HCT116 (cell line): ENCODE measurements around the gene HECTD2. TPM values are rescaled to one million over a fixed set of nuclear protein-coding genes. Genes with fewer than 3 reads are reported as not detected.

Source experiments
- ATAC-seq: fragments of 200-7000 bp; cut with Tn5 transposase; 2 replicates; pipeline ENCODE4 v1.9.1; 2020; ENCODE audit warnings: mild to moderate bottlenecking, moderate library complexity
- BruUV-seq: library from RNA; stranded (reverse); fragments of 400-500 nt; replicated peaks from 2 replicates; lab custom pipeline; 2021; lab: Mats Ljungman, UMichigan
- CTCF ChIA-PET: fragments of 300-600 bp; sonication (Branson Sonifier 250); formaldehyde crosslinking; loops from one replicate; lab custom pipeline; 2021; ENCODE audit warnings: antibody characterized with exemption; lab: Charles Lee
- POLR2A ChIA-PET: fragments of 300-600, 350-600 bp; sonication (Branson Sonifier 250); formaldehyde crosslinking; loops from one replicate; lab custom pipeline; 2021; ENCODE audit warnings: antibody characterized with exemption; lab: Charles Lee
- RAD21 ChIA-PET, 2 experiments: fragments of 300-600 bp; sonication (Branson Sonifier 250); formaldehyde crosslinking; loops; one replicate each; lab custom pipeline; 2023; ENCODE audit warnings: low total read pairs in 2 of 2; ENCODE audit not compliant: uncharacterized antibody in 2 of 2, unreplicated experiment in 2 of 2, low non-redundant PET in 1 of 2; lab: Charles Lee
- DNase-seq: peaks from one replicate; pipeline ENCODE4 v3.0.0-alpha.2; 2010; ENCODE audit warnings: low read depth, low spot score
- H2AFZ ChIP-seq: fragments of 200-600 bp; shearing (Covaris generic), sonication (generic); 2 replicates; pipeline ENCODE4 v1.6.1; 2017; ENCODE audit warnings: low read depth, mixed run types, mixed read lengths, antibody characterized with exemption, low read length; ENCODE audit not compliant: poor library complexity, severe bottlenecking
- H3K27ac ChIP-seq: 2 replicates; pipeline ENCODE4 v1.5.1; 2012; ENCODE audit warnings: low read depth, low read length
- H3K27me3 ChIP-seq: fragments of 200-600 bp; sonication (generic); 2 replicates; pipeline ENCODE4 v1.6.1; 2016; ENCODE audit warnings: mixed run types, low read length, mixed read lengths; ENCODE audit not compliant: insufficient read depth
- H3K36me3 ChIP-seq, 2 experiments: fragments of 200-500 bp in 1 of 2; fragments of 200-600 bp in 1 of 2; sonication (Bioruptor generic) in 1 of 2; sonication (generic) in 1 of 2; 2 replicates each; pipeline versions ENCODE4 v1.5.1 to v1.6.1; 2014 to 2016; ENCODE audit warnings: low read length in 2 of 2, inconsistent platforms in 1 of 2, mixed read lengths in 1 of 2, mixed run types in 1 of 2; ENCODE audit not compliant: insufficient read depth in 2 of 2, control insufficient read depth in 1 of 2
- H3K4me1 ChIP-seq, 2 experiments: fragments of 200-600 bp in 1 of 2; sonication (generic) in 1 of 2; 2 replicates each; pipeline versions ENCODE4 v1.5.1 to v1.6.1; 2012 to 2017; ENCODE audit warnings: low read length in 2 of 2, inconsistent platforms in 1 of 2, mild to moderate bottlenecking in 1 of 2, mixed read lengths in 1 of 2, mixed run types in 1 of 2, moderate library complexity in 1 of 2; ENCODE audit not compliant: insufficient read depth in 2 of 2, control insufficient read depth in 1 of 2
- H3K4me2 ChIP-seq: fragments of 200-600 bp; sonication (generic); 2 replicates; pipeline ENCODE4 v1.6.1; 2017; ENCODE audit warnings: mixed run types, low read length, mixed read lengths
- H3K4me3 ChIP-seq, 2 experiments: fragments of 200-600 bp in 1 of 2; sonication (generic) in 1 of 2; replicated peaks in 1 of 2; 2 replicates each; pipeline ENCODE4 v1.5.1; 2011 to 2016; ENCODE audit warnings: low read length in 2 of 2, control low read depth in 1 of 2, low read depth in 1 of 2, mild to moderate bottlenecking in 1 of 2, mixed read lengths in 1 of 2, mixed run types in 1 of 2
- H3K79me2 ChIP-seq: fragments of 200-600 bp; sonication (generic); 2 replicates; pipeline ENCODE4 v1.6.1; 2017; ENCODE audit warnings: mild to moderate bottlenecking, mixed run types, low read length, moderate library complexity, mixed read lengths; ENCODE audit not compliant: insufficient read depth
- H3K9ac ChIP-seq: fragments of 200-600 bp; sonication (generic); 2 replicates; pipeline ENCODE4 v1.6.1; 2016; ENCODE audit warnings: low read length, mixed read lengths
- H3K9me2 ChIP-seq: fragments of 200-600 bp; sonication (generic), shearing (Covaris generic); 2 replicates; pipeline ENCODE4 v1.6.1; 2017; ENCODE audit warnings: mixed run types, mild to moderate bottlenecking, moderate library complexity; ENCODE audit not compliant: insufficient read depth
- H3K9me3 ChIP-seq, 2 experiments: fragments of 200-500 bp in 1 of 2; fragments of 200-600 bp in 1 of 2; sonication (Bioruptor generic) in 1 of 2; sonication (generic) in 1 of 2; 2 replicates each; pipeline ENCODE4 v1.6.1; 2014 to 2017; ENCODE audit warnings: low read length in 2 of 2, mixed read lengths in 2 of 2, inconsistent platforms in 1 of 2, low read depth in 1 of 2, mild to moderate bottlenecking in 1 of 2, mixed run types in 1 of 2, moderate library complexity in 1 of 2; ENCODE audit not compliant: control insufficient read depth in 1 of 2, insufficient read depth in 1 of 2
- H4K20me1 ChIP-seq: fragments of 200-600 bp; sonication (generic), shearing (Covaris generic); 2 replicates; pipeline ENCODE4 v1.6.1; 2017; ENCODE audit warnings: mixed run types, mild to moderate bottlenecking, moderate library complexity; ENCODE audit not compliant: insufficient read depth
- CEBPB ChIP-seq: IDR thresholded peaks from 2 replicates; pipeline ENCODE4 v1.6.1; 2012; ENCODE audit warnings: low read depth
- EZH2 ChIP-seq: fragments of 200-600 bp; sonication (generic); IDR thresholded peaks from 2 replicates; pipeline ENCODE4 v1.6.1; 2017; ENCODE audit warnings: antibody characterized with exemption, mixed run types
- FOSL1 ChIP-seq: IDR thresholded peaks from 2 replicates; pipeline ENCODE4 v1.6.1; 2012; ENCODE audit warnings: low read depth
- POLR2AphosphoS5 ChIP-seq: IDR thresholded peaks from 2 replicates; pipeline ENCODE4 v1.6.1; 2011; ENCODE audit warnings: mild to moderate bottlenecking, low read depth, low read length, moderate library complexity
- RAD21 ChIP-seq: IDR thresholded peaks from 2 replicates; pipeline ENCODE4 v1.6.1; 2012; ENCODE audit warnings: low read depth, mild to moderate bottlenecking
- SP1 ChIP-seq: IDR thresholded peaks from 2 replicates; pipeline ENCODE4 v1.6.1; 2012; ENCODE audit warnings: low read depth
- SRF ChIP-seq: IDR thresholded peaks from 2 replicates; pipeline ENCODE4 v1.6.1; 2012; ENCODE audit warnings: low read depth
- TCF7L2 ChIP-seq: IDR thresholded peaks from 2 replicates; pipeline ENCODE4 v1.7.0; 2011; ENCODE audit warnings: borderline replicate concordance, inconsistent platforms; ENCODE audit not compliant: insufficient read depth, insufficient read length; ENCODE audit errors: extremely low read depth
- YY1 ChIP-seq: IDR thresholded peaks from 2 replicates; pipeline ENCODE4 v1.6.1; 2011; ENCODE audit warnings: low read length, low read depth, moderate library complexity, mild to moderate bottlenecking; ENCODE audit not compliant: insufficient replicate concordance; ENCODE audit errors: extremely low read depth
- ZNF274 ChIP-seq: fragments of 200-500 bp; sonication (Bioruptor generic); IDR thresholded peaks from 2 replicates; pipeline ENCODE4 v1.6.1; 2014; ENCODE audit warnings: mild to moderate bottlenecking, low read depth, low read length, inconsistent platforms
- intact Hi-C: fragments of 100-400 bp; cut with micrococcal nuclease; formaldehyde crosslinking; loops from 2 replicates; pipeline ENCODE4 v1.10.0; 2022
- total RNA-seq: library from RNA; stranded (reverse); gene quantifications from one replicate; pipeline ENCODE4 v1.2.1, GENCODE V29; 2021; ENCODE audit not compliant: unreplicated experiment
- TF ChIP-seq, protein P1 (sequence below): IDR thresholded peaks from 2 replicates; pipeline ENCODE4 v1.6.1; 2012; ENCODE audit warnings: low read depth
- TF ChIP-seq, protein P2 (sequence below): IDR thresholded peaks from 2 replicates; pipeline ENCODE4 v1.6.1; 2012
- TF ChIP-seq, protein P3 (sequence below): IDR thresholded peaks from 2 replicates; pipeline ENCODE4 v1.6.1; 2012

HECTD2 gene
- total RNA-seq, 1 experiment from 2014 or later: 3.0 TPM

DNA sequence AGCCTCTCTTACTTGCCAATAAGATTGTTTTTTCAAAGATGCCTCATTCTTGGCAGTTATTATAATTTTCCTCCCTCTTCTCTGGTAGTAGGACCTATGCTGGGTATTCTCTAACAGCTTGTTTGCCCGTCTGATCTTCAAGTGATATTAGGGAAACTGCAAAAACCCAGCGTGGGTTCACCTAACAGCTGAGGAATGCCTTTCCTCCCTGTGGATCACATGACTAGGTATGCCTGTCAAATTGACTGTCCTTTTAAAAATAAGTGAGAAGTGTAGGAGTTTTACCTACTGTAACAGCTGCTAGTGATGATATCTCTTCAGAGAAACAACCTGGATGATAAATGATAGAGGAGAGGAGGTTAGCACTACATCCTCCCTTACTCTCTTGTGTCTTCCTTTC, 22.0 kb downstream of the HECTD2 start (continued):
- TF ChIP-seq, protein P1, sequence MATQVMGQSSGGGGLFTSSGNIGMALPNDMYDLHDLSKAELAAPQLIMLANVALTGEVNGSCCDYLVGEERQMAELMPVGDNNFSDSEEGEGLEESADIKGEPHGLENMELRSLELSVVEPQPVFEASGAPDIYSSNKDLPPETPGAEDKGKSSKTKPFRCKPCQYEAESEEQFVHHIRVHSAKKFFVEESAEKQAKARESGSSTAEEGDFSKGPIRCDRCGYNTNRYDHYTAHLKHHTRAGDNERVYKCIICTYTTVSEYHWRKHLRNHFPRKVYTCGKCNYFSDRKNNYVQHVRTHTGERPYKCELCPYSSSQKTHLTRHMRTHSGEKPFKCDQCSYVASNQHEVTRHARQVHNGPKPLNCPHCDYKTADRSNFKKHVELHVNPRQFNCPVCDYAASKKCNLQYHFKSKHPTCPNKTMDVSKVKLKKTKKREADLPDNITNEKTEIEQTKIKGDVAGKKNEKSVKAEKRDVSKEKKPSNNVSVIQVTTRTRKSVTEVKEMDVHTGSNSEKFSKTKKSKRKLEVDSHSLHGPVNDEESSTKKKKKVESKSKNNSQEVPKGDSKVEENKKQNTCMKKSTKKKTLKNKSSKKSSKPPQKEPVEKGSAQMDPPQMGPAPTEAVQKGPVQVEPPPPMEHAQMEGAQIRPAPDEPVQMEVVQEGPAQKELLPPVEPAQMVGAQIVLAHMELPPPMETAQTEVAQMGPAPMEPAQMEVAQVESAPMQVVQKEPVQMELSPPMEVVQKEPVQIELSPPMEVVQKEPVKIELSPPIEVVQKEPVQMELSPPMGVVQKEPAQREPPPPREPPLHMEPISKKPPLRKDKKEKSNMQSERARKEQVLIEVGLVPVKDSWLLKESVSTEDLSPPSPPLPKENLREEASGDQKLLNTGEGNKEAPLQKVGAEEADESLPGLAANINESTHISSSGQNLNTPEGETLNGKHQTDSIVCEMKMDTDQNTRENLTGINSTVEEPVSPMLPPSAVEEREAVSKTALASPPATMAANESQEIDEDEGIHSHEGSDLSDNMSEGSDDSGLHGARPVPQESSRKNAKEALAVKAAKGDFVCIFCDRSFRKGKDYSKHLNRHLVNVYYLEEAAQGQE: no peak
- TF ChIP-seq, protein P2, sequence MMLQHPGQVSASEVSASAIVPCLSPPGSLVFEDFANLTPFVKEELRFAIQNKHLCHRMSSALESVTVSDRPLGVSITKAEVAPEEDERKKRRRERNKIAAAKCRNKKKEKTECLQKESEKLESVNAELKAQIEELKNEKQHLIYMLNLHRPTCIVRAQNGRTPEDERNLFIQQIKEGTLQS: no peak
- no peak for TF ChIP-seq POLR2AphosphoS5
- TF ChIP-seq, all 23 proteins: peak for 0

DNA sequence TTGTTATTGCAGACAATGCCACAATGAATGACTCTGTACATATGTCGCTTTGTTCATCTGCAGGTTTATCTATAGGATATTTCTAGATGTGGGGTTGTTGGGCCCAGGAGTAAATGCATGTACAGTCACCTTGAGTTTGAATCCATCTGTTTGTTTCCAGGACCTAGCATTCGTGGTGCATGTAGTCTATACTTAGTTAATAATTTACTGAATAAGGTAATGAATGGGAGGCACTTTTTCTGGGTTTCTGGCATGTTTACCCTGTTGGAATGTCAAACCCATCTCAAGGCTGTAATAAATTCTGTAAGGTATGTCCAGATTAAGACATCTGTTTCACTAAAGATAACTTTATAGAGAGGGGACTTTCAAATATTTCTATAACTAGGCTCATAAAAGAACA, 23.5 kb downstream of the HECTD2 start:
- CTCF ChIA-PET: no interaction called here
- H3K27me3 ChIP-seq: no peaks in the 10 kb centered on the region
- DNase-seq: no peak
- RAD21 ChIA-PET: no interaction called here
- H4K20me1 ChIP-seq: no peaks in the 10 kb centered on the region
- intact Hi-C loops: no loop called here
- H3K9ac ChIP-seq: no peak overlapping the region
- no peaks in the 10 kb centered on the region for H3K36me3 ChIP-seq
- no peak overlapping the region for H2AFZ ChIP-seq
- no TSS peak for BruUV-seq
- H3K4me3 ChIP-seq: no peak overlapping the region
- H3K9me2 ChIP-seq: no peaks in the 10 kb centered on the region
- no peak for TF ChIP-seq EZH2
- no peak for TF ChIP-seq TCF7L2
- no peak for TF ChIP-seq SP1
- no peak for TF ChIP-seq FOSL1
- TF ChIP-seq, protein P3, sequence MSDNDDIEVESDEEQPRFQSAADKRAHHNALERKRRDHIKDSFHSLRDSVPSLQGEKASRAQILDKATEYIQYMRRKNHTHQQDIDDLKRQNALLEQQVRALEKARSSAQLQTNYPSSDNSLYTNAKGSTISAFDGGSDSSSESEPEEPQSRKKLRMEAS: no peak
- no peak for TF ChIP-seq RAD21
- no peak for TF ChIP-seq CEBPB
- TF ChIP-seq YY1: no peak
- TF ChIP-seq SRF: no peak
- TF ChIP-seq ZNF274: no peak
- no peaks in the 10 kb centered on the region for H3K79me2 ChIP-seq
- H3K4me2 ChIP-seq: no peak overlapping the region
- H3K27ac ChIP-seq: no peak overlapping the region
- H3K9me3 ChIP-seq: no peaks in the 10 kb centered on the region
- ATAC-seq: no peak
- no peaks in the 10 kb centered on the region for H3K4me1 ChIP-seq
- POLR2A ChIA-PET: no interaction called here
